SK-N-SH treated with all-trans-retinoic acid at 6 μM for 48 hours (cell line): Measurements from ENCODE around the gene JAKMIP1.
A peak's percentile ranks its signal among the peaks of the same experiment; 100 is the strongest.

Source experiments
- ATAC-seq: fragments of 200-7000 bp; cut with Tn5 transposase; 3 replicates; pipeline ENCODE4 v1.9.1; 2020; ENCODE audit warnings: mild to moderate bottlenecking, moderate library complexity
- ARNTL ChIP-seq: fragments of 450-650 bp; formaldehyde crosslinking; IDR thresholded peaks from 2 replicates; pipeline ENCODE4 v1.5.0; 2020; ENCODE audit warnings: low read depth, mild to moderate bottlenecking, moderate library complexity, borderline replicate concordance
- BACH2 ChIP-seq: fragments of 250-450 bp; sonication (Bioruptor Pico); IDR thresholded peaks from 2 replicates; pipeline ENCODE4 v1.9.0; 2021; ENCODE audit warnings: mild to moderate bottlenecking, borderline replicate concordance
- CSDC2 ChIP-seq: fragments of 250-450 bp; sonication (Bioruptor Pico); IDR thresholded peaks from 2 replicates; pipeline ENCODE4 v1.5.0; 2020; ENCODE audit warnings: mild to moderate bottlenecking, moderate library complexity
- CSRNP3 ChIP-seq: fragments of 250-450 bp; sonication (Bioruptor Pico); IDR thresholded peaks from 2 replicates; pipeline ENCODE4 v1.5.1; 2021; ENCODE audit warnings: mild to moderate bottlenecking, moderate library complexity
- ESRRG ChIP-seq: fragments of 250-450 bp; sonication (Bioruptor Pico); IDR thresholded peaks from 2 replicates; pipeline ENCODE4 v1.6.1; 2021; ENCODE audit warnings: mild to moderate bottlenecking
- GLIS3 ChIP-seq: fragments of 250-450 bp; sonication (Bioruptor Pico); IDR thresholded peaks from 2 replicates; pipeline ENCODE4 v1.5.0; 2020; ENCODE audit warnings: mild to moderate bottlenecking, moderate library complexity
- ISL1 ChIP-seq: fragments of 250-450 bp; sonication (Bioruptor Pico); IDR thresholded peaks from 2 replicates; pipeline ENCODE4 v2.1.2; 2022; ENCODE audit warnings: mild to moderate bottlenecking, moderate library complexity
- OSR1 ChIP-seq: fragments of 250-450 bp; sonication (Bioruptor Pico); IDR thresholded peaks from 2 replicates; pipeline ENCODE4 v1.8.0; 2022; ENCODE audit warnings: moderate library complexity, mild to moderate bottlenecking, inconsistent platforms
- POU6F1 ChIP-seq: fragments of 250-450 bp; sonication (Bioruptor Pico); IDR thresholded peaks from 2 replicates; pipeline ENCODE4 v1.8.0; 2021; ENCODE audit warnings: low read depth, mild to moderate bottlenecking, moderate library complexity, borderline replicate concordance
- PPARA ChIP-seq: fragments of 250-450 bp; sonication (Bioruptor Pico); IDR thresholded peaks from 2 replicates; pipeline ENCODE4 v1.5.0; 2020; ENCODE audit warnings: mild to moderate bottlenecking, borderline replicate concordance
- SNAI2 ChIP-seq: fragments of 250-450 bp; sonication (Bioruptor Pico); IDR thresholded peaks from 2 replicates; pipeline ENCODE4 v1.5.0; 2020; ENCODE audit warnings: mild to moderate bottlenecking, moderate library complexity
- TCF4 ChIP-seq: fragments of 250-450 bp; sonication (Bioruptor Pico); IDR thresholded peaks from 2 replicates; pipeline ENCODE4 v1.8.0; 2021; ENCODE audit warnings: mild to moderate bottlenecking, moderate library complexity, borderline replicate concordance
- TOX ChIP-seq: fragments of 250-450 bp; sonication (Bioruptor Pico); IDR thresholded peaks from 2 replicates; pipeline ENCODE4 v1.8.0; 2021; ENCODE audit warnings: mild to moderate bottlenecking, moderate library complexity, borderline replicate concordance
- ZC3H10 ChIP-seq: fragments of 250-450 bp; sonication (Bioruptor Pico); IDR thresholded peaks from 2 replicates; pipeline ENCODE4 v1.5.1; 2021; ENCODE audit warnings: mild to moderate bottlenecking, moderate library complexity
- ZFP3 ChIP-seq: fragments of 250-450 bp; sonication (Bioruptor Pico); IDR thresholded peaks from 2 replicates; pipeline ENCODE4 v1.5.0; 2020; ENCODE audit warnings: mild to moderate bottlenecking, moderate library complexity
- ZFP30 ChIP-seq: fragments of 450-650 bp; formaldehyde crosslinking; IDR thresholded peaks from 2 replicates; pipeline ENCODE4 v1.5.0; 2022; ENCODE audit warnings: mild to moderate bottlenecking, moderate library complexity
- ZNF565 ChIP-seq: fragments of 450-650 bp; formaldehyde crosslinking; conservative IDR thresholded peaks from 2 replicates; pipeline ENCODE4 v1.5.0; 2020; ENCODE audit warnings: low read depth, mild to moderate bottlenecking, moderate library complexity
- ZNF70 ChIP-seq: fragments of 450-650 bp; formaldehyde crosslinking; IDR thresholded peaks from 2 replicates; pipeline ENCODE4 v1.5.0; 2020; ENCODE audit warnings: mild to moderate bottlenecking, moderate library complexity
- ZNF8 ChIP-seq: fragments of 450-650 bp; formaldehyde crosslinking; IDR thresholded peaks from 2 replicates; pipeline ENCODE4 v1.5.0; 2020; ENCODE audit warnings: mild to moderate bottlenecking, moderate library complexity
- TF ChIP-seq, protein P1 (sequence below): fragments of 250-450 bp; sonication (Bioruptor Pico); IDR thresholded peaks from 2 replicates; pipeline ENCODE4 v1.8.0; 2020; ENCODE audit warnings: mild to moderate bottlenecking, moderate library complexity, borderline replicate concordance
- TF ChIP-seq, protein P2 (sequence below): fragments of 250-450 bp; sonication (Bioruptor Pico); IDR thresholded peaks from 2 replicates; pipeline ENCODE4 v1.5.1; 2020; ENCODE audit warnings: low read depth, mild to moderate bottlenecking, moderate library complexity

The JAKMIP1 gene

GRCh38 chr4:6229671-6230501 lies 29.5 kb upstream of the JAKMIP1 start:
- no peak for ATAC-seq
- TF ChIP-seq TOX (CRISPR knock-in tag) (no peak), ZFP3 (CRISPR knock-in tag) (no peak), SNAI2 (no peak), TCF4 (CRISPR knock-in tag) (no peak), ESRRG (no peak), OSR1 (CRISPR knock-in tag) (no peak), ZC3H10 (CRISPR knock-in tag) (no peak)
- TF ChIP-seq, protein P1, sequence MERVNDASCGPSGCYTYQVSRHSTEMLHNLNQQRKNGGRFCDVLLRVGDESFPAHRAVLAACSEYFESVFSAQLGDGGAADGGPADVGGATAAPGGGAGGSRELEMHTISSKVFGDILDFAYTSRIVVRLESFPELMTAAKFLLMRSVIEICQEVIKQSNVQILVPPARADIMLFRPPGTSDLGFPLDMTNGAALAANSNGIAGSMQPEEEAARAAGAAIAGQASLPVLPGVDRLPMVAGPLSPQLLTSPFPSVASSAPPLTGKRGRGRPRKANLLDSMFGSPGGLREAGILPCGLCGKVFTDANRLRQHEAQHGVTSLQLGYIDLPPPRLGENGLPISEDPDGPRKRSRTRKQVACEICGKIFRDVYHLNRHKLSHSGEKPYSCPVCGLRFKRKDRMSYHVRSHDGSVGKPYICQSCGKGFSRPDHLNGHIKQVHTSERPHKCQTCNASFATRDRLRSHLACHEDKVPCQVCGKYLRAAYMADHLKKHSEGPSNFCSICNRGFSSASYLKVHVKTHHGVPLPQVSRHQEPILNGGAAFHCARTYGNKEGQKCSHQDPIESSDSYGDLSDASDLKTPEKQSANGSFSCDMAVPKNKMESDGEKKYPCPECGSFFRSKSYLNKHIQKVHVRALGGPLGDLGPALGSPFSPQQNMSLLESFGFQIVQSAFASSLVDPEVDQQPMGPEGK (CRISPR knock-in tag): no peak
- TF ChIP-seq, protein P2, sequence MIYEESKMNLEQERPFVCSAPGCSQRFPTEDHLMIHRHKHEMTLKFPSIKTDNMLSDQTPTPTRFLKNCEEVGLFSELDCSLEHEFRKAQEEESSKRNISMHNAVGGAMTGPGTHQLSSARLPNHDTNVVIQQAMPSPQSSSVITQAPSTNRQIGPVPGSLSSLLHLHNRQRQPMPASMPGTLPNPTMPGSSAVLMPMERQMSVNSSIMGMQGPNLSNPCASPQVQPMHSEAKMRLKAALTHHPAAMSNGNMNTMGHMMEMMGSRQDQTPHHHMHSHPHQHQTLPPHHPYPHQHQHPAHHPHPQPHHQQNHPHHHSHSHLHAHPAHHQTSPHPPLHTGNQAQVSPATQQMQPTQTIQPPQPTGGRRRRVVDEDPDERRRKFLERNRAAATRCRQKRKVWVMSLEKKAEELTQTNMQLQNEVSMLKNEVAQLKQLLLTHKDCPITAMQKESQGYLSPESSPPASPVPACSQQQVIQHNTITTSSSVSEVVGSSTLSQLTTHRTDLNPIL: no peak

GRCh38 chr4:6229095-6229494 lies 28.7 kb upstream of the JAKMIP1 start:
- no peak for TF ChIP-seq ZFP30 (CRISPR knock-in tag)
- TF ChIP-seq ZNF8 (CRISPR knock-in tag): no peak
- TF ChIP-seq ZNF70 (CRISPR knock-in tag): no peak
- TF ChIP-seq SNAI2: no peak
- no peak for TF ChIP-seq POU6F1 (CRISPR knock-in tag)
- TF ChIP-seq PPARA (CRISPR knock-in tag): no peak
- TF ChIP-seq, protein P1 (CRISPR knock-in tag): no peak
- TF ChIP-seq TCF4 (CRISPR knock-in tag): no peak
- no peak for TF ChIP-seq GLIS3 (CRISPR knock-in tag)
- no peak for TF ChIP-seq ISL1 (CRISPR knock-in tag)
- no peak for TF ChIP-seq TOX (CRISPR knock-in tag)
- TF ChIP-seq ESRRG: no peak
- no peak for TF ChIP-seq ZC3H10 (CRISPR knock-in tag)
- TF ChIP-seq ARNTL (CRISPR knock-in tag): no peak
- TF ChIP-seq ZFP3 (CRISPR knock-in tag): no peak
- no peak for TF ChIP-seq ZNF565
- no peak for TF ChIP-seq CSDC2 (CRISPR knock-in tag)
- peak; percentile 27; the same call in 1 of the 3 replicates for ATAC-seq

DNA sequence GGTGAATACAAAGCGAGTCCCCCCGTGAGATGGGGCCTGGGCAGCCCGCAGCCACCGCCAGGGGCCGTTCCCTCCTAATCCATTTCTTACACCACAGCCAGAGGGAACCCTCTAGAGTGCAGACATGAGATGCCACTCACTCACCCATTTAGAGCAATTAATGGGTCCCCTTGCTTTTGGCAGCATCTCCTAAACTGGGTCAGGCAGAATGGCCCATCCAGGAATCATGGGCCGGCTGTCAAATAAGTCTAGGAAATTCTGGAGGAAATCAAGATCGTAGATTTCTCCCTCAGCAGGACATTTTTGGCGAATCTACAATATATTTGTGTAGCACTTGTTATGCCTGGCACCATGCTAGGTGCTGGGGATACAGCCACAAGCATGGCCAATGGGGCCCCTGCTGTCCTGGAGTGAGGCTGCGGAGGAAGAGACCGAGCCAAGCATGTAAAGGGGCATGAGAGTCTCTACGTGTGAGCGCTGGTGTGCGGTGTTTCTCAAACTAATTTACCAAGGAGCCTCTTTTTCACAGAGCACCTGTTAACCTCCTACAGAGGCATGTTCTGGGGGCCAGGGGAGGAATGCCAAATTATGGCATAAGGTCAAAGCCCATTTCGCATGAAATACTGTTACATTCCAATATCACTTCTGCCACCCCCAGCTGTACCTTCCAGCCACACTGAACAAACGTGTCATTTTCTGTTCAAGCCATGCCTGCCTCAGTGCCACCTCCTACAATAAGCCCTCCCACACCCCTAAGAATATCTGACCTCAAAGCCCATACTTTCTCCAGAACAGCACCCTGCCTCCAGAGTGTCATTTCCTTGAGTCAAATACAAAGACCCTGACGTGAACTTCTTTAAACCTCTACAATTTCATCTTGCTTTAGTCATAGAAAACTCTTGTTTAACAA lies 28.1 kb upstream of the JAKMIP1 start:
- no peak for ATAC-seq
- TF ChIP-seq ZFP3 (CRISPR knock-in tag) (no peak), CSRNP3 (CRISPR knock-in tag) (no peak), SNAI2 (no peak), BACH2 (CRISPR knock-in tag) (no peak), ISL1 (CRISPR knock-in tag) (no peak), ZNF565 (no peak), CSDC2 (CRISPR knock-in tag) (no peak), ESRRG (no peak), TOX (CRISPR knock-in tag) (no peak), ZFP30 (CRISPR knock-in tag) (no peak), TCF4 (CRISPR knock-in tag) (no peak), PPARA (CRISPR knock-in tag) (no peak)
- TF ChIP-seq, protein P2: no peak
- TF ChIP-seq, protein P1 (CRISPR knock-in tag): no peak
